Uterus (tissue), 2 donors: ENCODE results near the gene CFAP74.

Source experiments
- CTCF ChIP-seq, 4 experiments: fragments of 200-600 bp in 2 of 4; fragments of 450-650 bp in 2 of 4; sonication (generic) in 2 of 4; IDR thresholded peaks; one replicate each; pipeline ENCODE4 v1.5.1; 2016 to 2019; ENCODE audit warnings: antibody characterized with exemption in 4 of 4, mild to moderate bottlenecking in 2 of 4, moderate library complexity in 1 of 4
- POLR2A ChIP-seq, 2 donors: fragments of 450-650 bp; IDR thresholded peaks; one replicate each; pipeline ENCODE4 v1.6.1; 2016; ENCODE audit warnings: antibody characterized with exemption in 2 of 2, mild to moderate bottlenecking in 1 of 2, moderate library complexity in 1 of 2

DNA sequence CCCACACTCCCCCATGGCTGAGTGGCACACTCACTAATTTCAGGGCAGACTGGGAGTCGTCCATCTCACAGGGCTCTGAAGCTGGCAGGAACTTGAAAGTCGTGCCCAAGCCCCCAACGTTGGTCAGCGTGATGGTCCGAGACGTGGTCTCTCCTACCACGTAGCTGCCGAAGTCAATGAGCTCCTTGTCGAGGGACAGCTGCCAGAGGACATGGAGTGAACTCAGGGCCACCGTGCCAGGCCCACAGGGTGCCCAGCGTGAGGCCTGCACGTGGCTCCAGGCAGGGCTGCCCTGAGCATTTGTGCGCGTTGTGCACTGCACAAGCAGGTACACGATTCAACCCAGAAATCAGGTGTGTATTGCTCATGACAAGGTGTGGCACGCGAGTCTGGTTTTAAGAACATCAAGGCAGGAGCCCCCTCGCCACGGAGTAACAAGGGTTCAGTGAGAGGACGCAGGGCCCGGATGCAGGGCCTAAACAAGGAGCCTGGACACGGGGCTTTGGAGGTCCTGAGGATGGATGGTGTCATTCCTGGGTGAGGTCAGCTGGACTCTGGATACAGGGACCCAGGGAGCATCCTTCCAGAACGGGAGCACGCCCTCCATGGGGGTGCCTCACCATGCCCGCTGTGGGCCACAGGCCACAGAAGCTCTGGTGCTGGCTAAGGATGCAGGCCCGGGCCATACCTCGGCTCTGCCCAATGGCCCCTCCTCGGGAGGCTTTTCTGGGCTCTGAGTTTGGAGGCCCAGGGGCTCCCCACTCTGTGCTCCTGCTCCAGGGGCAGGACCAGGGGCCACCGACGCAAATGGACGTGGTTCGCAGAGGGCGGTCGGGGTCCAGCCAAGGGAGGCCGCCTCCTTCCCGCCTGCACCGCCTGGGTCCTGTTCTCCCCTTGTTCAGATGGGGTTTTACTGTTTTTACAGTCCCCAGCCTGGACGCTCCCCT is 46.7 kb downstream of the CFAP74 start:
- TF ChIP-seq POLR2A (IDR thresholded peaks at IDR 0.05): no peak
- no peak for TF ChIP-seq CTCF (IDR thresholded peaks at IDR 0.05)
